HCT116 (cell line): Measurements from ENCODE around the gene HDAC7. TPM values are rescaled to one million over a fixed set of nuclear protein-coding genes. Genes with fewer than 3 reads are reported as not detected.
A peak's percentile ranks its signal among the peaks of the same experiment; 100 is the strongest.

ENCODE experiments used
- ATAC-seq: fragments of 200-7000 bp; cut with Tn5 transposase; 2 replicates; pipeline ENCODE4 v1.9.1; 2020; ENCODE audit warnings: mild to moderate bottlenecking, moderate library complexity
- BruUV-seq: library from RNA; stranded (reverse); fragments of 400-500 nt; replicated peaks from 2 replicates; lab custom pipeline; 2021; lab: Mats Ljungman, UMichigan
- CTCF ChIA-PET: fragments of 300-600 bp; sonication (Branson Sonifier 250); formaldehyde crosslinking; loops from one replicate; lab custom pipeline; 2021; ENCODE audit warnings: antibody characterized with exemption; lab: Charles Lee
- POLR2A ChIA-PET: fragments of 300-600, 350-600 bp; sonication (Branson Sonifier 250); formaldehyde crosslinking; loops from one replicate; lab custom pipeline; 2021; ENCODE audit warnings: antibody characterized with exemption; lab: Charles Lee
- RAD21 ChIA-PET, 2 experiments: fragments of 300-600 bp; sonication (Branson Sonifier 250); formaldehyde crosslinking; loops; one replicate each; lab custom pipeline; 2023; ENCODE audit warnings: low total read pairs in 2 of 2; ENCODE audit not compliant: uncharacterized antibody in 2 of 2, unreplicated experiment in 2 of 2, low non-redundant PET in 1 of 2; lab: Charles Lee
- DNase-seq: peaks from one replicate; pipeline ENCODE4 v3.0.0-alpha.2; 2010; ENCODE audit warnings: low read depth, low spot score
- H2AFZ ChIP-seq: fragments of 200-600 bp; shearing (Covaris generic), sonication (generic); 2 replicates; pipeline ENCODE4 v1.6.1; 2017; ENCODE audit warnings: low read depth, mixed run types, mixed read lengths, antibody characterized with exemption, low read length; ENCODE audit not compliant: poor library complexity, severe bottlenecking
- H3K27ac ChIP-seq: 2 replicates; pipeline ENCODE4 v1.5.1; 2012; ENCODE audit warnings: low read depth, low read length
- H3K27me3 ChIP-seq: fragments of 200-600 bp; sonication (generic); 2 replicates; pipeline ENCODE4 v1.6.1; 2016; ENCODE audit warnings: mixed run types, low read length, mixed read lengths; ENCODE audit not compliant: insufficient read depth
- H3K36me3 ChIP-seq, 2 experiments: fragments of 200-500 bp in 1 of 2; fragments of 200-600 bp in 1 of 2; sonication (Bioruptor generic) in 1 of 2; sonication (generic) in 1 of 2; 2 replicates each; pipeline versions ENCODE4 v1.5.1 to v1.6.1; 2014 to 2016; ENCODE audit warnings: low read length in 2 of 2, inconsistent platforms in 1 of 2, mixed read lengths in 1 of 2, mixed run types in 1 of 2; ENCODE audit not compliant: insufficient read depth in 2 of 2, control insufficient read depth in 1 of 2
- H3K4me1 ChIP-seq, 2 experiments: fragments of 200-600 bp in 1 of 2; sonication (generic) in 1 of 2; 2 replicates each; pipeline versions ENCODE4 v1.5.1 to v1.6.1; 2012 to 2017; ENCODE audit warnings: low read length in 2 of 2, inconsistent platforms in 1 of 2, mild to moderate bottlenecking in 1 of 2, mixed read lengths in 1 of 2, mixed run types in 1 of 2, moderate library complexity in 1 of 2; ENCODE audit not compliant: insufficient read depth in 2 of 2, control insufficient read depth in 1 of 2
- H3K4me2 ChIP-seq: fragments of 200-600 bp; sonication (generic); 2 replicates; pipeline ENCODE4 v1.6.1; 2017; ENCODE audit warnings: mixed run types, low read length, mixed read lengths
- H3K4me3 ChIP-seq, 2 experiments: fragments of 200-600 bp in 1 of 2; sonication (generic) in 1 of 2; replicated peaks in 1 of 2; 2 replicates each; pipeline ENCODE4 v1.5.1; 2011 to 2016; ENCODE audit warnings: low read length in 2 of 2, control low read depth in 1 of 2, low read depth in 1 of 2, mild to moderate bottlenecking in 1 of 2, mixed read lengths in 1 of 2, mixed run types in 1 of 2
- H3K79me2 ChIP-seq: fragments of 200-600 bp; sonication (generic); 2 replicates; pipeline ENCODE4 v1.6.1; 2017; ENCODE audit warnings: mild to moderate bottlenecking, mixed run types, low read length, moderate library complexity, mixed read lengths; ENCODE audit not compliant: insufficient read depth
- H3K9ac ChIP-seq: fragments of 200-600 bp; sonication (generic); 2 replicates; pipeline ENCODE4 v1.6.1; 2016; ENCODE audit warnings: low read length, mixed read lengths
- H3K9me2 ChIP-seq: fragments of 200-600 bp; sonication (generic), shearing (Covaris generic); 2 replicates; pipeline ENCODE4 v1.6.1; 2017; ENCODE audit warnings: mixed run types, mild to moderate bottlenecking, moderate library complexity; ENCODE audit not compliant: insufficient read depth
- H3K9me3 ChIP-seq, 2 experiments: fragments of 200-500 bp in 1 of 2; fragments of 200-600 bp in 1 of 2; sonication (Bioruptor generic) in 1 of 2; sonication (generic) in 1 of 2; 2 replicates each; pipeline ENCODE4 v1.6.1; 2014 to 2017; ENCODE audit warnings: low read length in 2 of 2, mixed read lengths in 2 of 2, inconsistent platforms in 1 of 2, low read depth in 1 of 2, mild to moderate bottlenecking in 1 of 2, mixed run types in 1 of 2, moderate library complexity in 1 of 2; ENCODE audit not compliant: control insufficient read depth in 1 of 2, insufficient read depth in 1 of 2
- H4K20me1 ChIP-seq: fragments of 200-600 bp; sonication (generic), shearing (Covaris generic); 2 replicates; pipeline ENCODE4 v1.6.1; 2017; ENCODE audit warnings: mixed run types, mild to moderate bottlenecking, moderate library complexity; ENCODE audit not compliant: insufficient read depth
- CBX3 ChIP-seq: IDR thresholded peaks from 2 replicates; pipeline ENCODE4 v1.6.1; 2012; ENCODE audit warnings: low read depth
- EGR1 ChIP-seq: IDR thresholded peaks from 2 replicates; pipeline ENCODE4 v1.6.1; 2012; ENCODE audit warnings: low read depth
- JUND ChIP-seq: IDR thresholded peaks from 2 replicates; pipeline ENCODE4 v1.6.1; 2012
- POLR2A ChIP-seq: IDR thresholded peaks from 2 replicates; pipeline ENCODE4 v1.7.0; 2011; ENCODE audit warnings: borderline replicate concordance; ENCODE audit not compliant: insufficient read depth, insufficient read length; ENCODE audit errors: extremely low read depth
- POLR2AphosphoS5 ChIP-seq: IDR thresholded peaks from 2 replicates; pipeline ENCODE4 v1.6.1; 2011; ENCODE audit warnings: mild to moderate bottlenecking, low read depth, low read length, moderate library complexity
- SP1 ChIP-seq: IDR thresholded peaks from 2 replicates; pipeline ENCODE4 v1.6.1; 2012; ENCODE audit warnings: low read depth
- YY1 ChIP-seq: IDR thresholded peaks from 2 replicates; pipeline ENCODE4 v1.6.1; 2011; ENCODE audit warnings: low read length, low read depth, moderate library complexity, mild to moderate bottlenecking; ENCODE audit not compliant: insufficient replicate concordance; ENCODE audit errors: extremely low read depth
- ZFX ChIP-seq: fragments of 450-650 bp; IDR thresholded peaks from 2 replicates; pipeline ENCODE4 v1.6.1; 2017
- intact Hi-C: fragments of 100-400 bp; cut with micrococcal nuclease; formaldehyde crosslinking; loops from 2 replicates; pipeline ENCODE4 v1.10.0; 2022
- total RNA-seq: library from RNA; stranded (reverse); gene quantifications from one replicate; pipeline ENCODE4 v1.2.1, GENCODE V29; 2021; ENCODE audit not compliant: unreplicated experiment
- TF ChIP-seq, protein P1 (sequence below): IDR thresholded peaks from 2 replicates; pipeline ENCODE4 v1.6.1; 2012; ENCODE audit warnings: low read depth

The HDAC7 gene
- total RNA-seq, 1 experiment from 2014 or later, result 38.1 TPM

DNA sequence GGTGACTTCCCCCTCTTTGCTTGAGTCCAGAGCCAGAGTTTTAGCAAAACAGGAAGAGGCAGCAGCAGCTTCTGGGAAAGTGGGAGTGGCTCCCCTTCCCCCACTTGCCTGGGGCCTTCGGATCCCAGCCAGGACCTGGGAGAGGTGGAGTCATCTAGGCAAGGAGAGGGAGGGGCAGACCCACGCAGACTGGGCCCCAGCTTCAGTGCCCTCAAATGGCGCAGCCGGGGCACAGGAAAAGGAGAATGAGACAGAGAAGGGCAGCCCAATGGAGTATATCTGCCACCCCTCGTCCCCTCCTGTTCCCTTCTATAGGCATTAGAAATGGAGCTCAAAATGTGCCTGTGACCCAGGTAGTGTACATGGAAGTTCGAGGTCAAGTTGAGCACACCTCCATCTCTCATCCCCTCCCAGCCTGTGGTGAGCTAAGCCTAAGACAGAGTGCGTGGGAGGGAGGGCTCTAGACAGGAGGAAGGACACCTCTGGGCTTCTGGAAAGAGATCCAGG, 9.3 kb upstream of the HDAC7 start:
- Histone ChIP-seq H3K27ac (peak overlapping the region; percentile 50), H3K9ac (peak overlapping the region; percentile 46), H2AFZ (peak overlapping the region; percentile 75), H3K4me1 (peaks cover 30 to 37% of the 10 kb centered on the region in 2 experiments), H3K9me2 (no peaks in the 10 kb centered on the region), H3K79me2 (no peaks in the 10 kb centered on the region), H3K9me3 (no peaks in the 10 kb centered on the region), H3K4me2 (peak overlapping the region; percentile 68), H3K4me3 (peak overlapping the region; percentile 27 to 37), H3K36me3 (no peaks in the 10 kb centered on the region), H4K20me1 (no peaks in the 10 kb centered on the region), H3K27me3 (no peaks in the 10 kb centered on the region)
- TF ChIP-seq YY1, result peak; percentile 31
- peak; percentile 64 for TF ChIP-seq POLR2AphosphoS5
- peak; percentile 88 for TF ChIP-seq EGR1
- TF ChIP-seq SP1, result peak; percentile 73
- TF ChIP-seq ZFX, result no peak
- peak; percentile 25 for TF ChIP-seq POLR2A
- TF ChIP-seq JUND, result no peak
- TF ChIP-seq CBX3, result peak; percentile 61; the same call in 1 of the 2 replicates
- TF ChIP-seq, protein P1, sequence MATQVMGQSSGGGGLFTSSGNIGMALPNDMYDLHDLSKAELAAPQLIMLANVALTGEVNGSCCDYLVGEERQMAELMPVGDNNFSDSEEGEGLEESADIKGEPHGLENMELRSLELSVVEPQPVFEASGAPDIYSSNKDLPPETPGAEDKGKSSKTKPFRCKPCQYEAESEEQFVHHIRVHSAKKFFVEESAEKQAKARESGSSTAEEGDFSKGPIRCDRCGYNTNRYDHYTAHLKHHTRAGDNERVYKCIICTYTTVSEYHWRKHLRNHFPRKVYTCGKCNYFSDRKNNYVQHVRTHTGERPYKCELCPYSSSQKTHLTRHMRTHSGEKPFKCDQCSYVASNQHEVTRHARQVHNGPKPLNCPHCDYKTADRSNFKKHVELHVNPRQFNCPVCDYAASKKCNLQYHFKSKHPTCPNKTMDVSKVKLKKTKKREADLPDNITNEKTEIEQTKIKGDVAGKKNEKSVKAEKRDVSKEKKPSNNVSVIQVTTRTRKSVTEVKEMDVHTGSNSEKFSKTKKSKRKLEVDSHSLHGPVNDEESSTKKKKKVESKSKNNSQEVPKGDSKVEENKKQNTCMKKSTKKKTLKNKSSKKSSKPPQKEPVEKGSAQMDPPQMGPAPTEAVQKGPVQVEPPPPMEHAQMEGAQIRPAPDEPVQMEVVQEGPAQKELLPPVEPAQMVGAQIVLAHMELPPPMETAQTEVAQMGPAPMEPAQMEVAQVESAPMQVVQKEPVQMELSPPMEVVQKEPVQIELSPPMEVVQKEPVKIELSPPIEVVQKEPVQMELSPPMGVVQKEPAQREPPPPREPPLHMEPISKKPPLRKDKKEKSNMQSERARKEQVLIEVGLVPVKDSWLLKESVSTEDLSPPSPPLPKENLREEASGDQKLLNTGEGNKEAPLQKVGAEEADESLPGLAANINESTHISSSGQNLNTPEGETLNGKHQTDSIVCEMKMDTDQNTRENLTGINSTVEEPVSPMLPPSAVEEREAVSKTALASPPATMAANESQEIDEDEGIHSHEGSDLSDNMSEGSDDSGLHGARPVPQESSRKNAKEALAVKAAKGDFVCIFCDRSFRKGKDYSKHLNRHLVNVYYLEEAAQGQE, result no peak
- RAD21 ChIA-PET, result interaction anchor here (0.6 to 1.0 kb wide), 3 partner anchors 8 to 32 kb away, joined by 3 to 4 read pairs (median 4); no protein-coding TSS in a partner anchor
- CTCF ChIA-PET, result interaction anchor here (0.8 to 4.0 kb wide), 7 partner anchors 9 to 86 kb away, joined by 3 to 47 read pairs (median 7); no protein-coding TSS in a partner anchor
- no TSS peak for BruUV-seq
- POLR2A ChIA-PET, result interaction anchor here (0.6 to 2.2 kb wide), 7 partner anchors 8 to 107 kb away, joined by 3 to 16 read pairs (median 6); no protein-coding TSS in a partner anchor
- DNase-seq (peak; percentile 41), ATAC-seq (peak; percentile 89)
- intact Hi-C loops, result no loop called here
